ENCODE data around the gene CD3E.

Gene CD3E

GRCh38 chr11:118320515-118320914 is 16.0 kb downstream of the CD3E start:
- 100% methylated on average over 3 of the region's 3 CpGs for WGBS (ENCODE audit: insufficient coverage)
- CTCF ChIA-PET = interaction anchor here (1.1 kb wide), 1 partner anchor 25 kb away, joined by 6 read pairs; no protein-coding TSS in a partner anchor

GRCh38 chr11:118321386-118322082 is 17.0 kb downstream of the CD3E start:
- H3K9me3 ChIP-seq (ENCODE audit: control extremely low read depth in 1 of 5, control insufficient read depth in 4 of 5, insufficient read depth in 2 of 5, low read depth in 1 of 5, low read length in 4 of 5) = no peaks in the 10 kb centered on the region
- H3K27me3 ChIP-seq (replicated peaks in 2 of 5; ENCODE audit: control insufficient read depth in 4 of 5, insufficient read depth in 5 of 5, low read length in 4 of 5) = no peaks in the 10 kb centered on the region
- H3K36me3 ChIP-seq (ENCODE audit: control insufficient read depth in 4 of 4, insufficient read depth in 4 of 4, low read length in 3 of 4) = no peaks in the 10 kb centered on the region
- no peak for DNase-seq
- peaks cover 8 to 54% (median 21%) of the 10 kb centered on the region in 4 experiments for H3K4me1 ChIP-seq (ENCODE audit: control extremely low read depth in 1 of 4, control insufficient read depth in 4 of 4, insufficient read depth in 4 of 4, low read length in 3 of 4)
- CTCF ChIA-PET = interaction anchor here (0.8 to 1.5 kb wide), 2 partner anchors 15 to 32 kb away, joined by 3 read pairs; no protein-coding TSS in a partner anchor
- POLR2A ChIA-PET = no interaction called here
- no peak overlapping the region for H3K4me3 ChIP-seq (ENCODE audit: control insufficient read depth in 1 of 7, extremely low read depth in 1 of 7, insufficient read depth in 4 of 7, low read depth in 2 of 7, low read length in 6 of 7)
- H3K27ac ChIP-seq (ENCODE audit: insufficient read depth in 1 of 2, low read depth in 1 of 2, low read length in 2 of 2, poor library complexity in 1 of 2, severe bottlenecking in 2 of 2) = no peak overlapping the region
- WGBS (ENCODE audit: insufficient coverage) = 57% methylated on average over 1 of the region's 5 CpGs

More at GRCh38 chr11:118320515-118320914, 16.0 kb downstream of the CD3E start:
- no peak for DNase-seq
- Histone ChIP-seq H3K4me3 (ENCODE audit: control insufficient read depth in 1 of 7, extremely low read depth in 1 of 7, insufficient read depth in 4 of 7, low read depth in 2 of 7, low read length in 6 of 7) (no peak overlapping the region), H3K27me3 (replicated peaks in 2 of 5; ENCODE audit: control insufficient read depth in 4 of 5, insufficient read depth in 5 of 5, low read length in 4 of 5) (no peaks in the 10 kb centered on the region), H3K27ac (ENCODE audit: insufficient read depth in 1 of 2, low read depth in 1 of 2, low read length in 2 of 2, poor library complexity in 1 of 2, severe bottlenecking in 2 of 2) (no peak overlapping the region), H3K4me1 (ENCODE audit: control extremely low read depth in 1 of 4, control insufficient read depth in 4 of 4, insufficient read depth in 4 of 4, low read length in 3 of 4) (peaks cover 8 to 64% (median 31%) of the 10 kb centered on the region in 4 experiments), H3K9me3 (ENCODE audit: control extremely low read depth in 1 of 5, control insufficient read depth in 4 of 5, insufficient read depth in 2 of 5, low read depth in 1 of 5, low read length in 4 of 5) (no peaks in the 10 kb centered on the region), H3K36me3 (ENCODE audit: control insufficient read depth in 4 of 4, insufficient read depth in 4 of 4, low read length in 3 of 4) (no peaks in the 10 kb centered on the region)
- POLR2A ChIA-PET = no interaction called here

- CTCF ChIA-PET = interaction anchor here (0.6 to 1.5 kb wide), 4 partner anchors 19 to 56 kb away, joined by 3 read pairs; no protein-coding TSS in a partner anchor
- no peak for DNase-seq
- Histone ChIP-seq H3K9me3 (ENCODE audit: control extremely low read depth in 1 of 5, control insufficient read depth in 4 of 5, insufficient read depth in 2 of 5, low read depth in 1 of 5, low read length in 4 of 5) (no peaks in the 10 kb centered on the region), H3K4me1 (ENCODE audit: control extremely low read depth in 1 of 4, control insufficient read depth in 4 of 4, insufficient read depth in 4 of 4, low read length in 3 of 4) (peaks cover 3 to 42% (median 11%) of the 10 kb centered on the region in 4 experiments), H3K36me3 (ENCODE audit: control insufficient read depth in 4 of 4, insufficient read depth in 4 of 4, low read length in 3 of 4) (no peaks in the 10 kb centered on the region), H3K27me3 (replicated peaks in 2 of 5; ENCODE audit: control insufficient read depth in 4 of 5, insufficient read depth in 5 of 5, low read length in 4 of 5) (no peaks in the 10 kb centered on the region), H3K4me3 (ENCODE audit: control insufficient read depth in 1 of 7, extremely low read depth in 1 of 7, insufficient read depth in 4 of 7, low read depth in 2 of 7, low read length in 6 of 7) (no peak overlapping the region), H3K27ac (ENCODE audit: insufficient read depth in 1 of 2, low read depth in 1 of 2, low read length in 2 of 2, poor library complexity in 1 of 2, severe bottlenecking in 2 of 2) (no peak overlapping the region)
- WGBS (ENCODE audit: insufficient coverage) = 97% methylated on average over 18 of the region's 19 CpGs
- POLR2A ChIA-PET = no interaction called here
Measured at GRCh38 chr11:118322721-118323120, 18.2 kb downstream of the CD3E start.

GRCh38 chr11:118325283-118325682 is 20.8 kb downstream of the CD3E start:
- H3K9me3 ChIP-seq (ENCODE audit: control extremely low read depth in 1 of 5, control insufficient read depth in 4 of 5, insufficient read depth in 2 of 5, low read depth in 1 of 5, low read length in 4 of 5) = no peaks in the 10 kb centered on the region
- H3K36me3 ChIP-seq (ENCODE audit: control insufficient read depth in 4 of 4, insufficient read depth in 4 of 4, low read length in 3 of 4) = no peaks in the 10 kb centered on the region
- H3K27ac ChIP-seq (ENCODE audit: insufficient read depth in 1 of 2, low read depth in 1 of 2, low read length in 2 of 2, poor library complexity in 1 of 2, severe bottlenecking in 2 of 2) = no peak overlapping the region
- peaks cover 0 to 16% (median 0%) of the 10 kb centered on the region in 4 experiments for H3K4me1 ChIP-seq (ENCODE audit: control extremely low read depth in 1 of 4, control insufficient read depth in 4 of 4, insufficient read depth in 4 of 4, low read length in 3 of 4)
- H3K27me3 ChIP-seq (replicated peaks in 2 of 5; ENCODE audit: control insufficient read depth in 4 of 5, insufficient read depth in 5 of 5, low read length in 4 of 5) = no peaks in the 10 kb centered on the region
- POLR2A ChIA-PET = no interaction called here
- H3K4me3 ChIP-seq (ENCODE audit: control insufficient read depth in 1 of 7, extremely low read depth in 1 of 7, insufficient read depth in 4 of 7, low read depth in 2 of 7, low read length in 6 of 7) = no peak overlapping the region
- CTCF ChIA-PET = interaction anchor here (0.9 kb wide), 1 partner anchor 20 kb away, joined by 3 read pairs; no protein-coding TSS in a partner anchor
- DNase-seq = no peak

- Histone ChIP-seq H3K36me3 (ENCODE audit: control insufficient read depth in 4 of 4, insufficient read depth in 4 of 4, low read length in 3 of 4) (no peaks in the 10 kb centered on the region), H3K4me1 (ENCODE audit: control extremely low read depth in 1 of 4, control insufficient read depth in 4 of 4, insufficient read depth in 4 of 4, low read length in 3 of 4) (no peaks in the 10 kb centered on the region), H3K27ac (ENCODE audit: insufficient read depth in 1 of 2, low read depth in 1 of 2, low read length in 2 of 2, poor library complexity in 1 of 2, severe bottlenecking in 2 of 2) (no peak overlapping the region), H3K9me3 (ENCODE audit: control extremely low read depth in 1 of 5, control insufficient read depth in 4 of 5, insufficient read depth in 2 of 5, low read depth in 1 of 5, low read length in 4 of 5) (no peaks in the 10 kb centered on the region), H3K4me3 (ENCODE audit: control insufficient read depth in 1 of 7, extremely low read depth in 1 of 7, insufficient read depth in 4 of 7, low read depth in 2 of 7, low read length in 6 of 7) (no peak overlapping the region), H3K27me3 (replicated peaks in 2 of 5; ENCODE audit: control insufficient read depth in 4 of 5, insufficient read depth in 5 of 5, low read length in 4 of 5) (no peaks in the 10 kb centered on the region)
- ChIA-PET POLR2A (no interaction called here), CTCF (no interaction called here)
- DNase-seq = no peak
Measured at GRCh38 chr11:118328745-118329144, 24.2 kb downstream of the CD3E start.

- WGBS (ENCODE audit: insufficient coverage) = no CpG with 5 or more reads among the region's 1 CpG
- ChIA-PET CTCF (interaction anchor here (1.4 kb wide), 1 partner anchor 11 kb away, joined by 3 read pairs; no protein-coding TSS in a partner anchor), POLR2A (no interaction called here)
- H3K9me3 ChIP-seq (ENCODE audit: control extremely low read depth in 1 of 5, control insufficient read depth in 4 of 5, insufficient read depth in 2 of 5, low read depth in 1 of 5, low read length in 4 of 5) = no peaks in the 10 kb centered on the region
- H3K36me3 ChIP-seq (ENCODE audit: control insufficient read depth in 4 of 4, insufficient read depth in 4 of 4, low read length in 3 of 4) = no peaks in the 10 kb centered on the region
- no peaks in the 10 kb centered on the region for H3K27me3 ChIP-seq (replicated peaks in 2 of 5; ENCODE audit: control insufficient read depth in 4 of 5, insufficient read depth in 5 of 5, low read length in 4 of 5)
- peaks cover 0 to 10% (median 2%) of the 10 kb centered on the region in 4 experiments for H3K4me1 ChIP-seq (ENCODE audit: control extremely low read depth in 1 of 4, control insufficient read depth in 4 of 4, insufficient read depth in 4 of 4, low read length in 3 of 4)
- H3K27ac ChIP-seq (ENCODE audit: insufficient read depth in 1 of 2, low read depth in 1 of 2, low read length in 2 of 2, poor library complexity in 1 of 2, severe bottlenecking in 2 of 2) = no peak overlapping the region
- no peak overlapping the region for H3K4me3 ChIP-seq (ENCODE audit: control insufficient read depth in 1 of 7, extremely low read depth in 1 of 7, insufficient read depth in 4 of 7, low read depth in 2 of 7, low read length in 6 of 7)
- no peak for DNase-seq
Measured at GRCh38 chr11:118334745-118335144, 30.2 kb downstream of the CD3E start.

- Histone ChIP-seq H3K9me3 (ENCODE audit: control extremely low read depth in 1 of 5, control insufficient read depth in 4 of 5, insufficient read depth in 2 of 5, low read depth in 1 of 5, low read length in 4 of 5) (no peaks in the 10 kb centered on the region), H3K27ac (ENCODE audit: insufficient read depth in 1 of 2, low read depth in 1 of 2, low read length in 2 of 2, poor library complexity in 1 of 2, severe bottlenecking in 2 of 2) (no peak overlapping the region), H3K27me3 (replicated peaks in 2 of 5; ENCODE audit: control insufficient read depth in 4 of 5, insufficient read depth in 5 of 5, low read length in 4 of 5) (no peaks in the 10 kb centered on the region), H3K36me3 (ENCODE audit: control insufficient read depth in 4 of 4, insufficient read depth in 4 of 4, low read length in 3 of 4) (no peaks in the 10 kb centered on the region), H3K4me3 (ENCODE audit: control insufficient read depth in 1 of 7, extremely low read depth in 1 of 7, insufficient read depth in 4 of 7, low read depth in 2 of 7, low read length in 6 of 7) (no peak overlapping the region), H3K4me1 (ENCODE audit: control extremely low read depth in 1 of 4, control insufficient read depth in 4 of 4, insufficient read depth in 4 of 4, low read length in 3 of 4) (peaks cover 0 to 10% (median 2%) of the 10 kb centered on the region in 4 experiments)
- CTCF ChIA-PET = interaction anchor here (1.2 to 3.9 kb wide), 3 partner anchors 10 to 43 kb away, joined by 4 to 14 read pairs (median 7); no protein-coding TSS in a partner anchor
- peak in 2 of 3 donors; percentile 37 to 56 for DNase-seq
- POLR2A ChIA-PET = no interaction called here
- WGBS (ENCODE audit: insufficient coverage) = 71% methylated on average over 6 of the region's 7 CpGs
Measured at GRCh38 chr11:118338637-118339061, 34.1 kb downstream of the CD3E start.

Measured in common myeloid progenitor, CD34-positive (primary cell).